Lung microvascular endothelial cell (primary cell): ENCODE data around the gene AMN. TPM values are rescaled to one million over a fixed set of nuclear protein-coding genes. Genes with fewer than 3 reads are reported as not detected.
"Not testable (repeated sequence)": the region's sequence is repeated elsewhere in the genome, so short reads cannot be mapped to it uniquely, and the experiment has no call there.

Source experiments
- DNase-seq, 2 donors: peaks; one replicate each; pipeline versions ENCODE4 v3.0.0 to v3.0.0-alpha.2; 2010; ENCODE audit warnings: low read depth in 2 of 2
- total RNA-seq: library from RNA; depleted of rRNA; stranded (reverse); fragments of >200 nt; gene quantifications from 2 replicates; pipeline ENCODE4 v1.2.1, GENCODE V29; 2014

The AMN gene
- total RNA-seq = under 0.01 and 0.20 TPM in 2 replicates

DNA sequence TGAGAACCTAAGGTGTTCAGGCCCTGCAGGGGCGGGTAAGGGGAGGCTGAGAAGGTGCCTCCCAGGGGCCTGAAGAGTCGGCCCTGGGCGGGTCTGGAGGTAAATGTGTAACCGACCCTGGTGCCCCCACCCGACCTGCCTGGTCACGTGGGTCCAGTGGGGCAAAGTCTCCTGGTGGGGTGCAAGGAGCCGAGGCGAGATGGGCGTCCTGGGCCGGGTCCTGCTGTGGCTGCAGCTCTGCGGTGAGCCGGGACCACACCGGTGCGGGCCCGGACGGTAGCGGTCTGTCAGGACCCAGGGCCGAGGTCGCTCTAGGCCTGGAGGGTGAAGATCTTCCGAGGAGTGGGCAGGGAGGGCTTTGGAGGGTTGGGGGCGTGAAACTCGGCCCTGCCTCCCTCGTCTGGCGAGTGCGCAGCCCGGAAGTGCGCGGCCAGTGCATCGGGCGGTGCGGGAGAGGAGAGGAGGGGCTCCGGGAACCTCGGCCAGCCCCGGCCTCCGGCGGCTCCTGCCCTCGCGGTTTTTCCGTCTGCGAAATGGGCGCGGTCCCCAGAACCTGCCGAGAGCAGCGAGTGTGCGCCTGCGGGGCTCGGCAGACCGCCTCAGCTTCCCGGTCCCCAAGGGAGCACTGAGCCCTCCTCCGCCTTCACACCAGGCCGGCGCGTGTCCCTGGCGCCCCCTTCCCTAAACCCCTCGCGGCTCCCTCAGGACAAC lies at the start of gene AMN:
TSS of gene AMN (plus strand) at position 174 of the 711 bp plus-strand sequence. CDS start at position 200, 26 bp downstream.
- no peak for DNase-seq

DNA sequence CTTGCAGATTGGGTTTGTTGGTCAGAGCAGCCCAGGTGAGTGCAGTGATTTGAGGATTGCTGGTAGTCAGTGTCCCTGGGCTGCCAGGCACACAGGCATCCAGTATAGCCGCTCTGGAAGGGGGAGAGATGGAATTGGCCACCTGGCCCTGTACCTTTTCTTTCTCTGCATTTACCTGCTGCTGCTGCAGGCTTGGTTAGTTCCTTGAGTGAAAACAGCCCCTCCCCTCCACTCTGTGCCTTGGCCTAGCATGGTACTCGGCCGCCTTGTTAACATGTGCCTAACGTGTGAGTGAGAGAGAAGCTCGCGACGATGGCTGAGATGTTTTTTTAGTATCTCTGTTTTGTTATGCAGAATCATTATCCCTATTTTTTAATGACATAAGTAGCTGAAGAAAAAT lies 49.3 kb upstream of the AMN start:
- DNase-seq = no peak

DNA sequence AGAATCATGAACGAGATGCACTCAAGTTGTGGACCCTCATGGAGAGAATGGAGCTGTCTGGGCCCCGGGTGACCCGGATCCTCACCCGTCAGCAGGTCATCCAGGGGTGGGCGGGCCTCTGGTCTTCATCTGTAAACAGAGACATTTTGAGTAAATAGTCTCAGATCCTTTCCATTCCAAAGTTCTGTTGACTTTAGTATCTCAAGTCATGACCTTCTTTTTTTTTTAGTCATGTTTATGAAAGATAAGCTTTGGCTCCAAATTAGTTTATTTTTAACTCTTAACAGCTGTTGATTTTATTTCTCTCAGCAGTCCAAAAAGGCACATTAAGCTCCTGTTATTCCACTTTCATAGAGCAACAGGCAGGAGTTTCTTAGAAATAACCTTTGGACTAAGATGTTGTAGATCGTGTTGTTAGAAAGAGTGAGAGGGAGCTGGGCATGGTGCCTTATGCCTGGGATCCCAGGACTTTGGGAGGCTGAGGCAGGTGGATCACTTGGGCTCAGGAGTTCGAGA lies 48.9 kb upstream of the AMN start:
- DNase-seq = no peak

DNA sequence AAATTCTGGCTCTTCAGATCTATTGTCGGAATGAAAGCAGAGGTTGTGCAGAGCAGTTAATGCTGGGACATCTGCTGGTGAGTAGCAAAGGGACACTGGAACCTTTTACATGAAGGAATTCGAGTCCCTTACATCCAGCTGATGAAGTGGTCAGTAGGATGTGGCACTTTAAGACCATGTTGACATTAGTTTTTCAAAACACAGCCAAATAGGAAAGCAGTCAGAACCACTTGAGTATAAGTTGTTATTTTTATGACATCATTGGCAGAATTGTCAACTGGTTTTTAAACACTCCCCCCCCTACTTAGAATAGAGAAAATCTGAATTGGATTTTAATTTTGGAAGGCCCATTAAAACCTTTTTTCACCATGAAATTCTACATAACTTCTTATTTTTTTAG lies 46.8 kb upstream of the AMN start:
- peak in 1 of 2 donors; percentile 16 for DNase-seq

DNA sequence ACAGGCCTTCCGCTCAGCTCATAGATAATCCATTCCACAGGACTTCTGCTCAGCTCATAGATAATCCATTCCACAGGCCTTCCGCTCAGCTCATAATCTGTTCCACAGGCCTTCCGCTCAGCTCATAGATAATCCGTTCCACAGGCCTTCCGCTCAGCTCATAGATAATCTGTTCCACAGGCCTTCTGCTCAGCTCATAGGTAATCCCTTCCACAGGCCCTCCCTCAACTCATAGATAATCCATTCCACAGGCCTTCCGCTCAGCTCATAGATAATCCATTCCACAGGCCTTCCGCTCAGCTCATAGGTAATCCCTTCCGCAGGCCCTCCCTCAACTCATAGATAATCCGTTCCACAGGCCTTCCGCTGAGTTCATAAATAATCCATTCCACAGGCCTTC lies 45.0 kb upstream of the AMN start:
- not testable (repeated sequence) for DNase-seq

DNA sequence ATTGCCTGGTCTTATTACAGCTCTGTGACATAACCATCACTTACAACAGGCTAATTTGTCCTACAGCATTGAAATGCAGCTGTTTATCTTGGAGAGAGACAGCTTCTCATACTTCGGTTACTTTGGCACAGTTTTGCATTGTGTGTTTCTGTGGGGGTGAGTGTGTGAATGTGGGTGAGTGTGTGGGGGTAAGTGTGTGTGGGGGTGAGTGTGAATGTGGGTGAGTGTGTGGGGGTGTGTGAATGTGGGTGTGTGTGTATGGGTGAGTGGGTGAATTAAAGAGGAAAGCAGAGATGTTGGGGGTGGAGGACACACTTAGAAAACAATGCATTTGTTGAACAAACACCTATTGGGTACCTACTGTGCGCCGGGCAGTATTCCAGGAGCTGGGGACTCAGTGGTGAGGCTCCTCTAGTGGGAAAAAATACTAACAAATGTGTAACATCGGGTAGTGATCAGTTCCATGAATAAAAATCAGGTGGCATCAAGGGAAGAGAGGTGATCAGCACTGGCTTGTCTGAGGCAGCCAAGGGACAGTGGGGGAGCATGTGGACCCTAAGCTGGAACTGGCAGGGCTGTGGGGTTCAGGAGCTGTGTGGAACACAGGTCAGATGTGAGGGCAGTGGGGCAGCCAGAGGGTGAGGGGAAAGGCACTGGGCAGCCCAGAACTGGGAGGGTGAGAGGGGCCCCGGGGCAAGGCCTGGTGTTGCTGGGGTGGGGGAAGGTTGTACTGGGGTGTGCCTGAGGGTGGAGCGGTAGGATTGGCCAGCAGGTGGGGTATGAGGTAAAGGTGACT lies 44.1 kb upstream of the AMN start:
- DNase-seq = no peak

DNA sequence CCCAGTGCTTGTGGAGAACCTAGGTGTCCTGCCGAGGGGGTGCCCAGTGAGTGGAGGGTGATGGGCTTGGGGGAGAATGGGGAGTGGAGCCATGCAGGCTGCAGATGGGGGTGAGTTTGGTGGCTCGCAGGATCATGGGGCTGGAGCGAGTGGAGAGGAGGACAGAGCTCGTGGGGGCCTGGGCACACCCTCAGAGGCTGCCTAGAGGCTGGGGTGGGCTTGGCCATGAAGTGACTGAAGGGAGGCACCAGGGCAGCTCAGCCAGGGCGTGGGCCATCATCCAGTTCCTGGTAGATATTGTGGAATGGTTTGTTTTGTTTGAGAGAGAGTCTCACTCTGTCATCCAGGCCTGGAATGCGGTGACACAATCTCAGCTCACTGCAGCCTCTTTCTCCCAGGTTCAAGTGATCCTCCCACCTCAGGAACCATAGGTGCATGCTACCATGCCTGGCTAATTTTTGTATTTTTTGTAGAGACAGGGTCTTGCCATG lies 43.4 kb upstream of the AMN start:
- no peak for DNase-seq

DNA sequence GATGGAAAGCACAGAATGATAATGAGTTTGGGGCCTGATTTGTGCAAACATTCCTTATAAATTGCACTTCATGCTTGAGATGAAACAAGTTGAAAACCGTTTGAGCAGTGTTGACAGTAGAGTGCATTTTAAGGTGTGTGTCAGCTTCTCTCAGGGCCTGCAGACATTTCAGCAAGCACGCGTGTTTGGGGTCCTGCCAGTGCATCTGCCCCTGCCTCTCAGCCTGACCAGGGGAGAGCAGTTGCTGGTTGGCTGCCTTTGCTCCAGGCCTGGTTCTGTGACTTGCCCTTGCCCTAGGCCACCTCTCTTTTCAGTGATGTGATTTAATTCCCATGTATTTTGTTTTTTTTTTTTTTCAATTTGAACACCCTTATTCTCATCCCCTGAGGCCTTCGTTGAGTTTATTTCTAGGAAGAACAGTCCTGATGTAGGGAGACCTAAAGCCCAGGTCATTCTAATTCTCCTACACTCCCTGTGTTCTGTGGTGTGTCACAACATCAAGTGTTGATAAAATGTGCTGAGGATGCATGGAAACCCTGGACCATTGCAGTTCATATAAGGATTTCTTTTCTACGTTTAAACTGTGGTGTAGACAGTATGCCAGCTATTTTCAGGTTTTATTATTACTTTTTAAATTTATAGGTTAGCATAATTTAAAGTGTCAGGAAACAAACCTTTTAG lies 40.1 kb upstream of the AMN start:
- DNase-seq = no peak

DNA sequence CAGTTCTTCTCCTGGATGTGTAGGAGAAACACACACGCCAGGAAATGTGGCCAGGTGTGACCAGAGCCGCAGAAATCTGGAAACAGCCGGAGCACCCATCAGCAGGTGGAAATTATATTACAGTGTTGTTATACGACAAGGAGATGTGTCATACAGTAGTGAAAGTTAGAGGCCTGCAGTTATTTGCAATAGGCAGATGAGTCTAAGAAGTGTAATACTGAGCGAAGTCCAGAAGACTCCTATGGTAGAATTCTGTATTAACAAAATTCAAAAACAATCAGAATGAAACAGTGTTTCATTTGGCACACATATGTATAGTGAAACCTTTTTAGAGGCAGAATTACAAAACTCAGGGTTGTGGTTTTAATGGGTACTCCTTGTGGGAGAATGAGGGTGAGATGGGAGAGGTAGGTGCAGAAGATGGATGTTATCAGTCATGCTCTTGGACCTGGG lies 39.3 kb upstream of the AMN start:
- no peak for DNase-seq

DNA sequence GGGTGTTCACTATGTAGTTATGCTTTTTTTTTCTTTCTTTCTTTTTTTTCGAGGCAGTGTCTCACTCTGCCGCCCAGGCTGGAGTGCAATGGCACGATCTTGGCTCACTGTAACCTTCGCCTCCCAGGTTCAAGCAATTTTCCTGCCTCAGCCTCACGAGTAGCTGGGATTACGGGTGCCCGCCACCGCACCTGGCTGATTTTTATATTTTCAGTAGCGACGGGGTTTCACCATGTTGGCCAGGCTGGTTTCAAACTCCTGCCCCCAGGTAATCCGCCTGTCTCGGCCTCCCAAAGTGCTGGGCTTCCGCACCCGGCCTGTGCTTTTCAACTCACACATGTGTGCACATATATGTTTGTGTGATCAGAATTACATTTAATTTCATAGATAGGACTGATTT lies 38.9 kb upstream of the AMN start:
- no peak for DNase-seq

DNA sequence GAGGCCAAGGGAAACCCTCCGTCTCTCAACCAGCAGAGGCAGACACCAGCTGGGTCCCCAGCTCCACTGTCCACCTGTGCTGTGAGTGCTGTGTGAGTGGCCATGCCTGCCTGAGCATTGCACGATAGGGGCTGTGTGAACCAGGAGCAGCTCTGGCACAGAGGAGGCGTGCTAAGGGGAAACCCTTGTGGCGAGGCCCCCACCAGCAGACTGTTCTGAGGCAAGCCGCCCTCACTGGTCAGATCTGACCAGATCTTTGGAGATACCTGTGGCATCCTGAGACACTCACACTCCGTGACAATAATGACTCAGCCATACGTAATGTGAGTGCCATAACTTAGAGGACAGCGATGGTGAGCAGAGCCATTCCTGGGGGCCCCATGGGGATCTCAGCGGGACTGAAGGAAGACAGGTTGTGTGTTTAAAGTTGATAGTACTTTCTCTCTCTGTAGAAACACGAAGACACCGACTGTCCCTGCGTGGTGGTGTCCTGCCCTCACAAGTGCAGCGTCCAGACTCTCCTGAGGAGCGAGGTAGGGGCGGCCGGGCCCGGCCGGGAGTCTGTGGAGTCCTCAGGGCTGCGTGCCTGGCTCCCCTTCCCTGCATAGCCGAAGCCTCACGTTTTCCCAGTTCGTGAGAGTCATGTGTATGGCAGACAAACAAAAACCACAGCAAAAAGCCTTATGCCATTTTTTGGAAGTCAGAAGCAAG lies 36.6 kb upstream of the AMN start:
- DNase-seq = no peak

DNA sequence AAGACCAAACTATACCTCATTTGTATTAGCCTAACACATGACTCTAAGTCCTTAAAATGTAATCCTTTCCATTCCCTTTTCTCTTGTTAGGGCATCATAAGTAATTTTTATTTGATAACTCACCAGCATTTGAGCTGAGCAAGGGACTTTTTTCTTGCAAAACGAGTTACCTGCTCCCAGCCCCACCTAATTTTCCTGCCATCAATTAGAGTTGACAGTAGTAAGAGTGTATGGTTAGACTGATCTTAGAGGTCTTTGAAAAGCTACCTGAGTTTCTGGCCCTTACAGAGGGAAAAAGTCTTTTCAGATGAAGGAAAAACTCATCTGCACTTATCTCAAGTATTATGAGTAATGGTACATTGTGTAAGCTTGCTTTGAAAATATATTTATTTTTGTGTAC lies 33.7 kb upstream of the AMN start:
- no peak for DNase-seq

DNA sequence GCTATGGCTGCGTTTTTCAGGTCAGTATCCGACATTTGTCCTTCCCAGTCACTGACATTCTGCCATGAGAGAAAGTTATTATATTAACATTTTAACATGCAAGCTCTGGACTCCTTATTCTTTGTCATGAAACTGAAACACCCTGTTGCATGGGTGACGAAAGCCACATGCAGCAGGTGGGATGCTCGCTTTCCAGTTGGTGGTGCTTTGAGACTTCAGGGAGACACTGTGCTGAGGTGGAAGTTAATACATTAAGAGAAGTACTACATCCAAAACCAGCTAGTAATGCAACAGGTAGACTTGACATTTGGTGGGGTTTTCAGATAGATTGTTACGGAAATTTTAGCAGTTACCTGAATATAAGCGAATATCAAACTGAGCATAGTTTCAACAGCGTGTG lies 32.8 kb upstream of the AMN start:
- DNase-seq = no peak

DNA sequence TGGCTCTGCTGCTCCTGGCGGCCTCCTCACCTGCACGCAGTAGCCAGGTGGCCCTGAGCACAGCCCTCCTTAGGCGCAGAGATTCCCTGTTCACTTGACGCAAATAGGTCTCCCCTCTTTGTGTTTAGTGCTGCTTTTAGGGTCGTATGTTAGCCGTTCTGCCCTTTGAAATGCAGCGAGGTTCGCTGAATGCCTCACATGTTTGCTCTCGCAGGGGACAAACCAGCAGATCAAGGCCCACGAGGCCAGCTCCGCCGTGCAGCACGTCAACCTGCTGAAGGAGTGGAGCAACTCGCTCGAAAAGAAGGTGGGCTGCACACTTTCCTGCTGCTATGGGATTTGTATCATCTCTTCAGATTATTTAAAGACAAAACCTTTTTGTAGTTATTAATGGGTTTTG lies 31.4 kb upstream of the AMN start:
- DNase-seq = no peak

DNA sequence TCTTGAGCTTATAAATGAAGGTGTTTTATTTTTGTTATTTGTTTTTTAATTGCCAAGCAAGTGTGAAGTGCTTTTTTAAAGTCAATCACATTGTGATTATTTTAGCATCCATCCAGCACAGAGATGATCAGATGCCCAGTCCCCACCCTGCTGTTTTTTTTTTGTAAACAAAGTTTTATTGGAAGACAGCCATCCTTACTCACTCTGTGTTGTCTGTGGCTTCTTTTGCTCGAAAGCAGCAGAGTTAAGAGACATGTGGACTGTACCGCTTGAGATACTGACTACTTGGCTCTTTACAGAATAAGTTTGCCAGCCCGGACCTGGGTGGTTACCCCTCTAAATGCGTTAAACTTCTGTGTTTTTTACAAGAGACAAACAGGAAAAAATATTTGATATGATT lies 30.9 kb upstream of the AMN start:
- no peak for DNase-seq

DNA sequence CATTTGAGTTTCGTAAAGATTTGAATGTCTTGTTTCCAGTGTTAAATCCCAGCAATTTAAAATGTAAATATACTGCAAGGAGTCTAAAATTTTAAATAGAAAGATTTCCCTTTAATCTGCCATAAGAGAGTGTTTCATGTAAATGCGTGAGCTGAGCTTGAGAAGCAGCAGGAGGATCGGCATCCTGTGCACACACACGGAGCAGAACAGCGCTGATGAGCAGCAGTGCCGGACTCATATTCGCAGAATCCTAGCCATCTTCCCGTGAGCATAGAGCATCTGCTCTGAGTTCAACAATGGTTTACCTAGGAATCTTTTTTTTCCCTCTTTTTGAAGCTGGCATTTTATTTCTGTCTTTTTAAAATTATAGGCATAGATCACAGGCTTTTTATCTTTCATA lies 29.8 kb upstream of the AMN start:
- no peak for DNase-seq

DNA sequence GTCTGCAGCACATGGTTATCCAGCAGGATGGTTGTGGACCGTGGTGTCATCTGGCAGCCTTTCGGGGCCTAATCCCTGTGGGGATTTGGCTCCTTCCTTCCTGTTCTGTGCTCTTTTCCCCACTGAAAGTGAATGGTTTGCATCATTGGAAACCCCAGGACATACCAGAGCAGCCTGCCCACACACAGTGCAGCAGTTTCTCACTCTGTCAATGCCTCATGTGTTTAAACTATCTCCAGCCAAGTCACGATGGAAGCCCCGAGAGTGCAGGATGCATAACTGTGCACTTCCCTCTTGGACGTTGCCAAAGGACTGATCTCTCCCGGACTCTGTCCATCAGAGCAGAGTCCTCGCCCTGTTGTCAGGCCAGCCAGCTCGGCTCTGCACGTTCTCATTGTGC lies 29.0 kb upstream of the AMN start:
- DNase-seq = peak; percentile 20 to 91

DNA sequence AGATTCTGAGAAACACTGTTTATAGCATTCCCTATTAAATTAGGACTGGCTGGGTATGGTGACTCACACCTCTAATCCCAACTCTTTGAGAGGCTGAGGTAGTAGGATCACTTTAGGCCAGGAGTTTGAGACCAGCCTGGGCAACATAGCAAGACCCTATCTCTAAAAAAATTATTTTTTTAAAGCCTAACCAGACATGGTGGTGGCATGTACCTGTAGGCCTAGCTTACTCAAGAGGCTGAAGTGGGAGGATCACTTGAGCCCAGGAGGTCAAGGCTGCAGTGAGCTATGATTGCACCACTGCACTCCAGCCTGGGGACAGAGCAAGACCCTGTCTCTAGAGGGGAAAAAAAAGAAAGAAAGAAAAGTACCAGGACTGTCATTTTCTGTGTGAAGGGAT lies 25.7 kb upstream of the AMN start:
- DNase-seq = not testable (repeated sequence)

DNA sequence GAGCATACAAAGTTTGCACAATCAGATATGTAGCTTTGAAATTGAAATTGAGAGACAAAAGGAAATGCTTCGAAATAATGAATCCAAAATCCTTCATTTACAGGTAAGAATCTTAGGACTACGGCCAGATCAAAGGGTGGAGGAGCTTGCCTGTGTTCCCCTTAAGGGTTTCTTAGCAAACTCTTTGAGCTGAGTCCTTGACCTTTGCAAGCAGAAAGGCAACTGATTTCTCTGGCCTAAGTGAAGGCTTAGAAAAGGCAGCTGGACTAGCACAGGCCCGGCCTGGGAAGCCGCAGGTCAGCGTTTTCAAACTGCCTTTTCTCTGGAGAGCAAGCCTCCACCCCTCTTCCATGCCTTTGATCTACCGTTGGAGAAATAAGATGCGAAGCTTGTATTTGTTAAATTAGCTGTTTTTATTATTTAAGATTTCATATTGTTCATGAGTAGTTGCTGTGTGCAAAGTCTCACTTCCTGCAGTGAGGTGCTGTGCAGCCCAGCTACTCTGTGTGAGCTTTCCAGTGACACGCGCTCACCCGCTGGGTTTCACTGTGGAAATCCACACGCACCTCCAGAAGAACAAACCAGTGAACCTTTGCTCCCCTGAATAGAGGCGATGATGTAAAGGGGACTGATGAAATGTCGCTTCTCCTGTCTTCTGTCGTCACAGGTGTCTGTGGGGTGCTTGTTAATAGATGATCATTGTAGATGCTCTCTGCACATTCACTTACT lies 25.0 kb upstream of the AMN start:
- DNase-seq = no peak

DNA sequence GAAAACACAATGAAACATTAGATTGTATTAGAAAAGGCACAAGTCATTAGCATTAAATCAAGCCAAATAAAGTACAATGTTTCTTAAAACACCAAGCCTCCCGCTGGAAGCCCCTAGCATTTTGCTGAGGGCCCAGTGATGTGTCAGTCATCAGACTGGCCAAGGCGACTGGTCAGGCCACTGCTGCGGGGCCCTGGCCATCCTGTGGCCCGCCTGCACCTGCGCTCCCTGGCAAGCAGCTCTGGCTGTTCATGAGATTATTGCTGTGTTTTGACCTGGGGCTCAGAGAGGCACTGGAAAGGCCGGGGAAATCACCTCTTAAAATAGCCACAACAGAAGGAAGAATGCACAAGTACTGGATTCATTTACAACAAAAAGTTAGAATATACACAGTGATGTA lies 24.2 kb upstream of the AMN start:
- no peak for DNase-seq
